K562 (cell line): ENCODE measurements around the gene SLC38A11. TPM values are rescaled to one million over a fixed set of nuclear protein-coding genes. Genes with fewer than 3 reads are reported as not detected.

Source experiments
- ATAC-seq: fragments of 200-7000 bp; cut with Tn5 transposase; 3 replicates; pipeline ENCODE4 v1.9.1; 2020; ENCODE audit warnings: moderate library complexity
- BruUV-seq: library from RNA; stranded (reverse); fragments of 400-500 nt; replicated peaks from 2 replicates; lab custom pipeline; 2021; lab: Mats Ljungman, UMichigan
- CTCF ChIA-PET: fragments of 300-600 bp; formaldehyde crosslinking; extraction: SDS; loops from one replicate; lab custom pipeline; 2021; ENCODE audit warnings: low intra/inter-chr PET ratio; lab: Yijun Ruan, JAX
- POLR2A ChIA-PET: fragments of 300-600, 350-650 bp; sonication (Branson Sonifier 250); formaldehyde crosslinking; extraction: SDS; loops from one replicate; lab custom pipeline; 2021; ENCODE audit warnings: antibody characterized with exemption, inconsistent platforms; lab: Yijun Ruan, JAX
- DNase-seq, 4 experiments: peaks; one replicate each; pipeline versions ENCODE4 v3.0.0 to v3.0.0-alpha.2; 2011 to 2018; ENCODE audit warnings: low spot score in 3 of 4, mixed read lengths in 3 of 4; ENCODE audit errors: extremely low read depth in 1 of 4
- FAIRE-seq: peaks from 2 replicates; lab custom pipeline; 2011; peaks lifted over from hg19 to GRCh38; lab: Jason Lieb, UNC
- H2AFZ ChIP-seq: 2 replicates; pipeline ENCODE4 v1.6.0; 2011; ENCODE audit warnings: low read depth, low read length, control low read depth, inconsistent platforms
- H3K27ac ChIP-seq: fragments of 200-600 bp; 3 replicates; pipeline ENCODE4 v1.8.0; 2011; ENCODE audit warnings: low read depth, mild to moderate bottlenecking, control low read depth, inconsistent platforms, low read length, moderate library complexity, mixed read lengths; ENCODE audit errors: extremely low read depth
- H3K27me3 ChIP-seq, 2 experiments: fragments of 300-600 bp in 1 of 2; 2 replicates in 1 of 2; 3 replicates in 1 of 2; pipeline versions ENCODE4 v1.6.0 to v1.8.0; 2011; ENCODE audit warnings: inconsistent platforms in 2 of 2, low read length in 2 of 2, mild to moderate bottlenecking in 1 of 2, mixed read lengths in 1 of 2, moderate library complexity in 1 of 2; ENCODE audit not compliant: control insufficient read depth in 2 of 2, insufficient read depth in 2 of 2
- H3K36me3 ChIP-seq: fragments of 300-600 bp; 3 replicates; pipeline ENCODE4 v1.8.0; 2011; ENCODE audit warnings: mild to moderate bottlenecking, low read length, inconsistent platforms; ENCODE audit not compliant: control insufficient read depth, insufficient read depth
- H3K4me1 ChIP-seq, 2 experiments: fragments of 200-600 bp in 1 of 2; replicated peaks in 1 of 2; 2 replicates in 1 of 2; 3 replicates in 1 of 2; pipeline versions ENCODE4 v1.5.1 to v1.8.0; 2011; ENCODE audit warnings: inconsistent platforms in 2 of 2, low read length in 2 of 2, mild to moderate bottlenecking in 1 of 2, mixed read lengths in 1 of 2, moderate library complexity in 1 of 2; ENCODE audit not compliant: control insufficient read depth in 2 of 2, insufficient read depth in 2 of 2
- H3K4me2 ChIP-seq: 2 replicates; pipeline ENCODE4 v1.6.1; 2011; ENCODE audit warnings: low read length, control low read depth, inconsistent platforms, mixed read lengths; ENCODE audit not compliant: insufficient read depth
- H3K4me3 ChIP-seq: fragments of 200-600 bp; sonication (generic), shearing (Covaris generic); 2 replicates; pipeline ENCODE4 v1.5.1; 2016; ENCODE audit warnings: control low read depth, inconsistent platforms
- H3K79me2 ChIP-seq: fragments of 200-600 bp; 3 replicates; pipeline ENCODE4 v1.8.0; 2011; ENCODE audit warnings: low read length, inconsistent platforms; ENCODE audit not compliant: control insufficient read depth, insufficient read depth
- H3K9ac ChIP-seq, 2 experiments: 2 replicates each; pipeline versions ENCODE4 v1.6.0 to v1.6.1; 2011; ENCODE audit warnings: low read depth in 2 of 2, low read length in 2 of 2, control low read depth in 1 of 2, inconsistent platforms in 1 of 2, mild to moderate bottlenecking in 1 of 2, mixed read lengths in 1 of 2; ENCODE audit not compliant: insufficient read depth in 1 of 2
- H3K9me1 ChIP-seq: one replicate; pipeline ENCODE4 v1.6.0; 2011; ENCODE audit warnings: inconsistent platforms, mild to moderate bottlenecking, low read length, moderate library complexity; ENCODE audit not compliant: control insufficient read depth, insufficient read depth
- H3K9me3 ChIP-seq: replicated peaks from 2 replicates; pipeline ENCODE4 v1.5.1; 2011; ENCODE audit warnings: low read depth, low read length, inconsistent platforms; ENCODE audit not compliant: control insufficient read depth, insufficient read depth
- H4K20me1 ChIP-seq: replicated peaks from 2 replicates; pipeline ENCODE4 v1.6.1; 2011; ENCODE audit warnings: low read length, inconsistent platforms, mixed read lengths; ENCODE audit not compliant: control insufficient read depth, insufficient read depth
- ATF4 ChIP-seq: fragments of 450-650 bp; formaldehyde crosslinking; IDR thresholded peaks from 2 replicates; pipeline ENCODE4 v1.4.0; 2022; ENCODE audit warnings: mild to moderate bottlenecking, moderate library complexity
- HDGF ChIP-seq: fragments of 450-650 bp; IDR thresholded peaks from 2 replicates; pipeline ENCODE4 v1.6.1; 2016
- NCOA1 ChIP-seq: fragments of 450-650 bp; IDR thresholded peaks from 2 replicates; pipeline ENCODE4 v1.6.1; 2016; ENCODE audit warnings: low read depth
- NR4A1 ChIP-seq, 2 experiments: fragments of 250-450 bp in 1 of 2; fragments of 450-650 bp in 1 of 2; sonication (Bioruptor Pico) in 1 of 2; IDR thresholded peaks; 2 replicates each; pipeline versions ENCODE4 v1.4.0 to v1.6.1; 2016 to 2020; ENCODE audit warnings: mild to moderate bottlenecking in 2 of 2, missing compliant biosample characterization in 1 of 2, missing genetic modification characterization in 1 of 2, moderate library complexity in 1 of 2
- POLR2H ChIP-seq: IDR thresholded peaks from 2 replicates; pipeline ENCODE4 v1.6.1; 2016; ENCODE audit warnings: missing genetic modification characterization, low read depth, mild to moderate bottlenecking, control low read depth, missing compliant biosample characterization, moderate library complexity
- ZNF444 ChIP-seq: fragments of 250-450 bp; sonication (Bioruptor Pico); IDR thresholded peaks from 2 replicates; pipeline ENCODE4 v1.4.0; 2020; ENCODE audit warnings: mild to moderate bottlenecking, moderate library complexity
- ZNF445 ChIP-seq: fragments of 250-450 bp; sonication (Bioruptor Pico); IDR thresholded peaks from 2 replicates; pipeline ENCODE4 v1.4.0; 2020; ENCODE audit warnings: low read depth, mild to moderate bottlenecking, moderate library complexity
- WGBS: fragments of 100-300 bp; shearing (Covaris generic); methylation state at CpG from one replicate; pipeline ENCODE4 v1.1.6; 2016; ENCODE audit warnings: low coverage, mixed read lengths; ENCODE audit not compliant: insufficient coverage; ENCODE audit errors: missing lambda C conversion rate; 5-methylcytosine and 5-hydroxymethylcytosine counted together
- in situ Hi-C: fragments of 300-500 bp; cut with MboI; formaldehyde crosslinking; loops from 4 replicates; pipeline ENCODE4 v1.15.0; 2018; ENCODE audit warnings: inconsistent platforms, mixed read lengths
- intact Hi-C: fragments of 100-400 bp; cut with micrococcal nuclease; formaldehyde crosslinking; loops from 2 replicates; pipeline ENCODE4 v1.14.2; 2022
- polyA plus RNA-seq, 8 experiments: library from polyadenylated mRNA; depleted of rRNA in 4 of 8; stranded (reverse) in 5 of 8; unstranded in 3 of 8; fragments of >200 nt; fragmentation: Nextera tagmentation in 2 of 8; fragmentation: Illumina TruSeq in 1 of 8; extraction: Ambion mirVana in 2 of 8; extraction: Trizol in 1 of 8; gene quantifications; 2 replicates each; pipeline versions ENCODE4 v1.2.1 to v1.2.3, GENCODE V29; 2011 to 2014; ENCODE audit warnings: inconsistent platforms in 1 of 8, missing spikeins in 1 of 8
- total RNA-seq, 7 experiments: library from RNA; depleted of rRNA in 6 of 7; stranded (reverse); fragments of >200 nt in 6 of 7; fragmentation: Illumina TruSeq in 2 of 7; extraction: Trizol in 2 of 7; gene quantifications; 2 replicates each; pipeline versions ENCODE4 v1.2.1 to v1.2.3, GENCODE V29; 2011 to 2021; ENCODE audit warnings: low replicate concordance in 1 of 7

SLC38A11 gene
- total and polyA plus RNA-seq, 9 of the 15 experiments (the other 6 are each of a cell fraction or from before 2014, with no cell fraction given), result not detected

- FAIRE-seq (no peak), ATAC-seq (no peak), DNase-seq (no peak)
- H3K4me2 ChIP-seq, result no peak overlapping the region
- no peak overlapping the region for H3K27ac ChIP-seq
- H2AFZ ChIP-seq, result no peak overlapping the region
- BruUV-seq, result no TSS peak
- no peaks in the 10 kb centered on the region for H4K20me1 ChIP-seq
- no peaks in the 10 kb centered on the region for H3K27me3 ChIP-seq
- CTCF ChIA-PET, result no interaction called here
- H3K9me3 ChIP-seq, result peaks cover 4% of the 10 kb centered on the region; the same call in 1 of the 2 replicates
- no peak overlapping the region for H3K4me3 ChIP-seq
- no peaks in the 10 kb centered on the region for H3K4me1 ChIP-seq
- no peaks in the 10 kb centered on the region for H3K9me1 ChIP-seq
- WGBS, result 1% methylated on average over 9 of the region's 9 CpGs
- H3K79me2 ChIP-seq, result no peaks in the 10 kb centered on the region
- H3K9ac ChIP-seq, result no peak overlapping the region
- no peak for TF ChIP-seq ZNF445 (CRISPR knock-in tag)
- TF ChIP-seq NR4A1 (CRISPR knock-in tag; IDR thresholded peaks at IDR 0.05), result no peak
- no peak for TF ChIP-seq NR4A1 (tag; IDR thresholded peaks at IDR 0.05)
- TF ChIP-seq POLR2H, result no peak
- TF ChIP-seq ATF4 (CRISPR knock-in tag), result no peak
- POLR2A ChIA-PET, result no interaction called here
- intact Hi-C loops, result no loop called here
- in situ Hi-C loops, result no loop called here
- no peaks in the 10 kb centered on the region for H3K36me3 ChIP-seq
Observed at GRCh38 chr2:164882276-164882675, 73.0 kb downstream of the SLC38A11 start.

- intact Hi-C loops, result no loop called here
- CTCF ChIA-PET, result no interaction called here
- no TSS peak for BruUV-seq
- H3K4me1 ChIP-seq, result no peaks in the 10 kb centered on the region
- H3K4me3 ChIP-seq, result no peak overlapping the region
- H3K4me2 ChIP-seq, result no peak overlapping the region
- TF ChIP-seq ZNF444 (CRISPR knock-in tag) (no peak), NCOA1 (no peak), HDGF (no peak)
- no peak overlapping the region for H3K9ac ChIP-seq
- in situ Hi-C loops, result no loop called here
- WGBS, result 0% methylated on average over 1 of the region's 1 CpG
- POLR2A ChIA-PET, result no interaction called here
- ATAC-seq (no peak), FAIRE-seq (no peak), DNase-seq (no peak)
- peaks cover 4% of the 10 kb centered on the region; the same call in 1 of the 2 replicates for H3K9me3 ChIP-seq
- H4K20me1 ChIP-seq, result no peaks in the 10 kb centered on the region
- H3K27ac ChIP-seq, result no peak overlapping the region
- no peaks in the 10 kb centered on the region for H3K27me3 ChIP-seq
- H2AFZ ChIP-seq, result no peak overlapping the region
- H3K36me3 ChIP-seq, result no peaks in the 10 kb centered on the region
- H3K9me1 ChIP-seq, result no peaks in the 10 kb centered on the region
- H3K79me2 ChIP-seq, result no peaks in the 10 kb centered on the region
Observed at GRCh38 chr2:164881524-164881923, 73.8 kb downstream of the SLC38A11 start.
